NCI-H2171 (cell line): ENCODE measurements around the gene EIF3L.
A peak's percentile ranks its signal among the peaks of the same experiment; 100 is the strongest.

Experiments
- DNase-seq: peaks from one replicate; lab custom pipeline; 2025; lab: John Stamatoyannopoulos, UW

The EIF3L gene

DNA sequence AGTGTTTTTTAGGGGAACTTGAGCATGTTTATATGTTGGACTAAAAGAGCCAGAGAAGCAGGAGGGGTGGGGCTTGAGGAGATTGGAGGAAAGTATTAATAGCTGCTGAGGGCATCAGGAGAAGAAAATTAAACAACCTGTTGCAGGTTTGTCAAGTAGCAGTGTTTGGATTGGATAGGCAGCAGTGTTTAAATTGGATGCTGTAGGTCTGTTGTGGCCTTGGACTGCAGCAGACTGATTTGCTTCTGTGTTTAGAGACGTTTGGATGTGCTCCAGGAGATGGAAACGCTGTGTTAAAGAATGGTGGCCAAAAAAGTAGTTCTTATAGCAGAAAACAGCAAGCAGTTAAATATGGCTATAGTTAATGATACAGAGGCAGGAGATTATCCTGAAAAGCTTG is 5.7 kb downstream of the EIF3L start:
- no peak for DNase-seq

DNA sequence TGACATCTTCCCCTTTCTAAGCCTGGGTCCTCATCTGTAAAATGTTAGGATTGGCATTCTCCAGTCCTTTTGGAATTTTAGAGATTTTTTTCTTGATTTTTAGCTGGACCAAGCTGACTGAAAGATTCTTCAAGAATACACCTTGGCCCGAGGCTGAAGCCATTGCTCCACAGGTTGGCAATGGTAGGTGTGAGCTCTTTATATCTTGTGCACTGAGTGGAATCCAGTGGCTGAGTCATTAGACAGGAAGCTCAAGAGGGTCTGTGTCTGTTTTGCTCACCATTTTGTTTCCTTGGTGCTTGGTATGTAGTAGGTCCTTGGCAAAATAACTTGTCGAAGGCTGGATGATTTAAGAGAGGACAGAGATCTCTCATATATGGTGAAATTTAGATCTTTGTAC is 6.2 kb downstream of the EIF3L start:
- no peak for DNase-seq

DNA sequence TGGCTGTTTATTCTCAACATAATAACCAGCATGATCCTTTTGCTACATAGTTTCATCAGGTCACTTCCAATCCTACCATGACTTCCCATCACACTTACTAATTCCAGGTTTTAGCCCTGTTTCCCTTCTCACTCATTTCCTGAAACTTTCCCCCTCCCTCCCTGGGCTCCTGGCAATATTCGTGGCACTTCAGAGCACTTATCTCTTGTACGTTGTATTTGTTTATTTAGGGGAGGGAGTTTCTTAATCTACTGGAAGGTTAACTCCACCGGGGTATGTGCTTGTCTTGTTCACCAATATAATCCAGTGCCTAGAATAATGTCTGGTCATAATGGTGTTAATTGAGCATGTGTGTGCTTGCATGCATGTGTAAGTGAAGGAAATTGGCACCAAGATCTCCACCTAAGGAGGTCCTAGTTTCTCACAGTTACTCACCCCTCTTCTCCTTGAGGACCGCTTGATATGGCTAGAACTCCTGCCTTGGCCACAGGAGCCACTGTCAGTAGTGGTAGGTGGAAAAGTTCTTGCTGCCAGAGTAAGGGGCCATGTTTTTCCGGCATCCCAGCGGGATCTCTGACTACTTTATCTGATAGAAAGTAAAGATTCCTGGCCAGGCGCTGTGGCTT is 11.7 kb downstream of the EIF3L start:
- no peak for DNase-seq

DNA sequence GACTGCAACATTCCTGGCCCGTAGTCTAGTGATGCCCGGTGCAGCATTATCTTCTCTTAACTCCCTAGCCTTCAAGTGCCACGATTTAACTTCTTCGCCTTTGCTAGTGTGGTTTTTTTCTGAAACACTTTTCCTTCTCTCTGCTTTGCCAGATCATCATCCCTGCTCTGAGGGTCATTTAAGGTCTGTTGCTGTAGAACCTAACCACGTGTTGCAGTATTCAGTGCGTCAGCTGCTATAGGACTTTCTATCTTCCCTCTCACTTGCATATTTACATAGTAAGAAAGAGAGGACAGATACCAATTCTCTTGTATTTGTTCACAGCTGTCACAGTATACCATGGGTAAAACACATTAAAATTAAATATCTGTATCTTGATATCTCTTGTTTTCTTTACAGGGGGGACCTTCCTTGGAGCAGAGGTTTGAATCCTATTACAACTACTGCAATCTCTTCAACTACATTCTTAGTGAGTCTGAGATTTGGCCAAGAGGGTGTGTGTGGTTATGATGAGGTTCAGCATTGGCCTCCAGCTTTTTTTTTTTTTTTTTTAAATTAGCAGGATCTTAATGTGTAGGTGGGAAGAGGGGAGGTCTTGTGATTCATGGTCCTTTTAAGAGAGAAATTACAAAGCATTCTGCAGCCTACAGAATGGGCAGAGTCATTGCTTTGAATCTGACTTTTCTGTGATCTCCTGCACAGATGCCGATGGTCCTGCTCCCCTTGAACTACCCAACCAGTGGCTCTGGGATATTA is 13.5 kb downstream of the EIF3L start:
- DNase-seq: no peak

DNA sequence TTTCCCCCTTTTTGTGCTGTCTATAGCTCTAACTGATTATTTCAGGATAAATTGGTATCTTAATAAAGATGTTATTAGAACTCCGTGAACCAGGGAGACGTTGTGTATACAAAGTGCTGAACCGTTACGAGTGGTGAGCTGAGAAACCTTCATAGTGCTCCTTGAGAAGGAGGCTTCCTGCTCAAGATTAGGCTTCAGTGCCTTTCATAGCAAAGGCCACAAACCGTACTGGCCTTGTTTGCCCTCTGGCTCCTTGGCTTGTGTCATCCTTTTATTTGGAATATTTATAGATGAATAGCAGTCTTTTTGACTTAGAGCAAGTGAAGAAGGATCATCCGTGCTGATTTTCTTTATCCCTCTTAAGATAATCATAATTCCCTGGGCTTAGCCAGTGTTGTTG is 16.3 kb downstream of the EIF3L start:
- no peak for DNase-seq

DNA sequence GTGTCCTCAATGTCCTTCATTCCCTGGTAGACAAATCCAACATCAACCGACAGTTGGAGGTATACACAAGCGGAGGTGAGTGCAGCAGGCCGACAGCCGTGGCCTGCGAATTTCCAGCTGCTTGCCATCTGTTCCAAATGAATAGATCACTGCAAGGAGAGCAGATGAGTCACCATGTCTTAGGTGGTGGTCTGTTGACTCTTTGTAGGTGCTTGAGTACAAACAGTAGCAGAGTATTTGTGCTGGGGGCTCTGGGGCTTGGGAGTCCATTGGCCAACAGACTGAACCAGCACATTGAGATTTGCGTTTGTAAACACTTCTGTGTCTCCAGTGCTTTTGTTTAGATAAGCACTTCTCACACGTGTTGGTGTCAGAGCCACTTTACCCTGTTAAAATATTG is 21.1 kb downstream of the EIF3L start:
- DNase-seq: peak; percentile 64

DNA sequence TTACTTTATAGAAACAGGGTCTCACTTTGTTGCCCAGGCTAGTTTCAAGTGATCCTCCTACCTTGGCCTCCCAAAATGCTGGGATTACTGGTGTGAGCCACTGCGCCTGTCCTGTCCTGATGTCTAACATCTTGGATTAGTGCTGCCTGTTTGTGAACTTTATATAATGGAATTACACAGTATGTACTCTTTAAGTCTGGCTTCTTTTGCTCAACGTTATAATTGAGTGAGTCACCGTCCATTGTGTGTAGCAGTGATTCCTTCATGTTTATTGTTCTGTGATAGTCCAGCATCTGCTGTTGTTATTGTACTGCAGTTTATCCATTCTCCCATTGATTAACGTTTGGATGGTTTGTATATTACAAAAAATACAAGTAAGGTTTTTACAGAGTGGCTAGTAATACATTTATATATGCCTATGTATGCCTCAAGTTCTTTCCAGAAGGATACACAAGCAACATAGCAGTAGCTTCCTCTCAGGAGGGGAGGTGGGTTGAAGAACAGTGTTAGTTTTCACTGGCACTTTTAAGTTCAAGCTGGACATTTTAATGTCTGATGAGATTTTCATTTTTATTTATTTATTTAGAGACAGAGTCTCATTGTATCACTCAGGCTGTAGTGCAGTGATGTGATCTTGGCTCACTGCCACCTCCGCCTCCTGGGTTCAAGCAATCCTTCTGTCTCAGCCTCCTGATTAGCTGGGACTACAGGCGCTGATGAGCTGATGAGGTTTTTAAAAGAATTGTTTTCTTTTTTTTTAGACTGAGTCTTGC is 31.6 kb downstream of the EIF3L start:
- DNase-seq: no peak

DNA sequence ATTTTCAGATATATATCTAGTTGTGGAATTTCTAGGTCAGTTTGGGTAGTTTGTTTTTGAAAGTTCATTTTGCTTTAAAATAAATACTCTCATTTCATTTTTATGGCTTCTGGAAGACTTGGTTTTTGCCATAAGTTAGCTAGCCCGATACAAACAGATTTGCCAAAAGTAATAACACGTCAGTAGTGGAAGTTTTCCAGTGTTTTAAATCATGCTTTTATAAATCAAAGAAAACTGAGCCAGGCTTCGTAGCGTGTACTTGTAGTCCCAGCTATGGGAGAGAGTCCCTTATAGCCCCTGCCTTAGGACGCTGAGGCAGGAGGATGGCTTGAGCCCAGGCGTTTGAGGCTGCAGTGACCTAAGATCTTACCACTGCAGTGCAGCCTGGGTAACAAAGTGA is 35.2 kb downstream of the EIF3L start:
- DNase-seq: no peak

DNA sequence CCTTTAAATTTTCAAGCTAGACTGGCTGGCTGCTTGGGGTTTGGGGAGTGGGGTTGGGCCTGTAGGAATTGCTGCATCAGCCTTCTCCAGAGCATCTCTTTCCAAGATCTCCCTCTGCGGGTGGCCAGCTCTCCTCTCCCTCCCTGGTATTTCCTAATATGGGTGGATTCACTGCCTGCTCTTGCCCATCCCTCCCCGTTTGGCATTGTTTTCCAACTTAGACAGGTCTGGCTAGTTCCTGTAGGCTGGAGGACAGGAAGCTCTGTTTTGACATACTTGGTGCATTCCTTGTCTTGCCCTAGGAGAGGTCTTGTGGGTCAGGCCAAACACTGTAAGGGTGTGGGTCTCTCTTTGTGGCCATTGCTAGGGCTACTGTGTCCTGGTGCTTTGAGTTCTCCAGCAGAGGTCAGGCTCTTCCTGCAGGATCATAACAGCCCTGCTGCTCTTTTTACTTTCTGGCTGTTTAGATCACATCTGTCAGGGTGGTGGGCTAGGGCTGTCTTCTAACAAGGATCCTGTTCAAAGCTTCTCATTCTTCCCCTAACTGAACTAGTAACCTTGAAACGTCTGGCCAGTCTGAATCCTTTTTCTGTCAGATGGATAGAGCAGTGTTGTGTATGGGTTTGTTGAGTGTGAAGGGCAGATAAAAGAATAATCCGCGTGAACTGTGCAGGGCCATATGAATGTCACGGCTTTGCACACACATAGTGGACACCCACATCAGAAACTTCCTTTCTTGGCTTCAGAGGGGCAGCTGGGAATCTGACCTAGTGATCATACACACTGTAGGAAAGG is 38.6 kb downstream of the EIF3L start:
- DNase-seq: no peak

DNA sequence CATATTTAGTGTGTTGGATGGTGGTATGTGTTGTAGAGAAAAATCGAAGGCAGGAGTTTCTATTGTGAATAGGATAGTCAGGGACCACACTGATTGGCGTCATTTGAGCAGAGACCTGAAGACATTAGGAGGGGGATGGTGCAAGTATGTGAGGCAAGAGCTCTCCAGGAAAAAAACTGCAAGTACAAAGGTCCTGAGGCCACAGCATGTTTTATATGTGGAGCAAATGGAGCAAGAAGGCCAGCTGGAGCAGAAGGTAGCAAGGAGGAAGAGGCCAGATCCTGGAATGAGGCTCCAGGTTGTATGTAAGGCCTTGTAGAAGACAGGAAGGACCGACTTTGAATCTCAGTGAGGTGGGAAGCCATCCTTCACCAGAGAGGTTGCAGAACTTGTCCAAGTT is 42.7 kb downstream of the EIF3L start:
- DNase-seq: no peak

DNA sequence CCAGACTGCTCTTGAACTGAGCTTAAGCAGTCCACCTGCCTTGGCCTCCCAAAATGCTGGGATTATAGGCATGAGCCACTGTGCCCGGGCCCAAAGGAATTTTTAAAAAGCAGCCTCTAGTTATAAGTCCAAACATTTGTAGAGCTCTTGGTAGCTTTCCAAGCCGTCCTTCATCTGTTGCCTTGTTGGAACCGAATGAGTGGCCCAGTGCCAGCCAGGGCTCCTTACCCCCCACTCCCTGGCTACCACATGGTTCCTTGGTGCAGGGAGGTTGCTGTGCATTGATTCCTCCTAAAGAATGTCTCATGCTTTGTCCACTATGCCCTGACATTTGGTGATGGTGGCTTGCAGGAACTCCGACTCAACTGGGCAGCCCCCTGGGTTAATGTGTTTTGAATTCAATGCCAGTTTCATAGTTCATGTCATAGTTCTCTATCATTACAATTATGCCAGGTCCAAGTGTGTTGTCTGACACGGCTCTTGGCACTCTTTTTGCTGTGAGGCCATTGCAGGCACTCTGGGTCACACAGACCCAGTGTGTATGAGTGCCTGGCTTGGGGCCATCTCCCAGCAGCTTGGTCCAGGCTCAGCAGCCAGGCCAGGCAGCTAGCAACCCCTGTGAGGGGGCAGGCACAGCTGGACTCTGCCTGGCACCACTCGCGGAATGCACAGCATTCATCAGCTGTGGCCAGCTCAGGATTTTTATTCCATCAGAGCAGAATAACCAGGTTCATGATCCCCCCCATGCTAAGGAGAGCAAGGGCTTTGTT is 43.5 kb downstream of the EIF3L start:
- no peak for DNase-seq

DNA sequence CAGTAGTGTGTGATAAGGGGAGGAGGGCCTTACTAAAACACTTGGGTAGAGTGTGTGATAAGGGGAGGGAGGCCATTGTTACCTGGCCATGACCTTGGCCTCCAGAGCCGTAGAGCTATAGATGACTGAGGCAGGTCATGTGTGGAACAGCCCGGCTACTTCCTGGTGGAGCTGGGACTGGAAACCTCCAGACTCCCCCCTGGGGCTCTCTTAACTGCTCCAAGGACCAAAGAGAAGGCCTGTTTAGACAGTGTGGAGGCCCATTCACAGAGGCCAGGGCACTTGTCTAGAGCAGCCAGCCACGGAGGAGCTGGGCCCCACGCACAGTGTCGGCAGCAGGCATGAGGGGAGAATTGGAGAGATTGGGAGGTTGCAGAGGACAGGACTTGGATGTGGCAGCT is 44.4 kb downstream of the EIF3L start:
- DNase-seq: no peak

DNA sequence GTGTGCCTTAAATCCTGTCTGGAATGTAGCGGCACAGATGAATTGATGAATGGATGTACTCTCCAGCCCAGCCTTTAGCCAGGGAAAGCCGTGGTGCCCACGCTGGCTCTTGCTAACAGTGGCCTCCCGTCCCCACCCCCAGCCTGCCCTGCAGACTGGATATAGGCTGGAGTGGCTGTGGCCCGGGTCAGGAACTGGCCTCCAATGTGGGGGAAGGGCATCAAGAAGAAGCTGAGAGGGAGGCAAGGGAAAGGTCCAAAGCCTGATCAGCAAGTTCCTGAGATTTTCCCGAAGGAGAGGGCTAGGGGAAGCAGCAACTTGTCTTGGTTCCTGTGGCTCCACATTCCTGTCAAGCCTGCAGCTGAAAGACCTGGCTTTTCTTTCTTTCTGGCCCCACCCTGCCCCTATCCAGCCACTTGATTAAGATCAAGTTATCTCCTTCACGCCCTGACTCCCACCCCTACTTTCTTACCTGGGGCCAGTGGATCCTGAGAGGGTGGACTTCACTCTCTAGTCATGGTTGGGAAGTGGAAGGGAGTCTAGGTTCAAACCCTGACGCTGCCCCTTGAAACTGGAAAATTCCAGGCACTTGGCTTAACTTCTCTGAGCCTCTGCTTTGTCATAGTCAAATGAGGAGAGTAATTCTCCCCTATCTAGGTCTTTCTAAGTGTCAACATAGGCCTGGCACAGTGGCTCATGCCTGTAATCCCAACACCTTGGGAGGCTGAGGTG is 45.9 kb downstream of the EIF3L start:
- no peak for DNase-seq

DNA sequence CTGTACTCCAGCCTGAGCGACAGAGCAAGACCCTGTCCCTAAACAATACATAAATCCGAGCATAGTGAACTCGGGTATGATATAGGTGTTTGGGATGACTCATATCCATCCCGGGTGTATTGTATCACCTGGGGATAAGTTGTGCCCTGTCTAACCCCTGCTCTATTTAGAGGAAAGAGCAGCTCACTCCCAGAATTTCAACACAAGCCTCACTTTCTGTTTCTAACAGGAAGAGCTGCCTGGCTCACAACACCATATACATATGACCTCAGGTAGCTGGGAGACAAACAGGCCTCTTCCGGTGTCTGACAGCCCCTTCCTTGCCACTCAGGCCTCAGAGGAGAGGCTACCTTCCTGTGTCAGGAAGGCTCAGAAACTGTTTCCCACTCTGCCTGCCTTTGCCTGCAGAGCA is 47.0 kb downstream of the EIF3L start:
- no peak for DNase-seq

DNA sequence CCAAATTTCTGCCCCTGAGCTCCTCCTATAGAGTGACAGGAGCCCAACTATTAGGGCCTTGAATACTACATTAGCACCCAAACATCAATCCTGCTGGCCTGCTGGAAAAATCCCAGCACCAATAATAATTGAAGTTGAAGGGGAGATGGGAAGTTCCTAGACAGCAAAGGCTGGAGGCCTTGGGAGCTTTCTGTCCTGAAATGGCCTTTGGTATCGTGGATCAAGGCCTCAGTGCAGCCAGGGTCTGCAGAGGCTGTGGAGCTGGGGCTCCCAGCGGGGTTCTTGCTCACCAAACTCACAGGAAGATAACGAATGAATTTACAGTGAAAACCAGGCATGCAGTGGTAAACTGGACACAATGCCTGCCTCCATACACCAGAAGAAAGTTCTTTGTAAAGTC is 47.7 kb downstream of the EIF3L start:
- no peak for DNase-seq

DNA sequence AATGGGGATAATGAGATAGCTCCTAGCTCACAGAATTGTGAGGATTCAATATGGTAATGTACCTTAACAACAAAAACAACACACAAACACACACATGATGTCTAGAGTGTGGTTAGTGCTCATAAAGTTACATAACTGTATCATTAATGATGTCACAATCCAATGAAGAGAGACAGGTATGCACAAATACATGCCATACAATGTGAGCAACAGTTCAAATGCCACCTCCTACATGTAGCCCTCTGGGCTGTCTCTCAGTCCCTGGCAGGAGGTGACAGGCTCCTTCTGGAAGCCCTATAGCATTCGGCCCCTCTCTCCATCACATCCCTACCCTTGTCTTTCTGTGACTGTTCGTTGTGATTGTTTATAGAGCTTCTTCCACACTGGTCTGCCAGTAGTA is 48.6 kb downstream of the EIF3L start:
- no peak for DNase-seq

DNA sequence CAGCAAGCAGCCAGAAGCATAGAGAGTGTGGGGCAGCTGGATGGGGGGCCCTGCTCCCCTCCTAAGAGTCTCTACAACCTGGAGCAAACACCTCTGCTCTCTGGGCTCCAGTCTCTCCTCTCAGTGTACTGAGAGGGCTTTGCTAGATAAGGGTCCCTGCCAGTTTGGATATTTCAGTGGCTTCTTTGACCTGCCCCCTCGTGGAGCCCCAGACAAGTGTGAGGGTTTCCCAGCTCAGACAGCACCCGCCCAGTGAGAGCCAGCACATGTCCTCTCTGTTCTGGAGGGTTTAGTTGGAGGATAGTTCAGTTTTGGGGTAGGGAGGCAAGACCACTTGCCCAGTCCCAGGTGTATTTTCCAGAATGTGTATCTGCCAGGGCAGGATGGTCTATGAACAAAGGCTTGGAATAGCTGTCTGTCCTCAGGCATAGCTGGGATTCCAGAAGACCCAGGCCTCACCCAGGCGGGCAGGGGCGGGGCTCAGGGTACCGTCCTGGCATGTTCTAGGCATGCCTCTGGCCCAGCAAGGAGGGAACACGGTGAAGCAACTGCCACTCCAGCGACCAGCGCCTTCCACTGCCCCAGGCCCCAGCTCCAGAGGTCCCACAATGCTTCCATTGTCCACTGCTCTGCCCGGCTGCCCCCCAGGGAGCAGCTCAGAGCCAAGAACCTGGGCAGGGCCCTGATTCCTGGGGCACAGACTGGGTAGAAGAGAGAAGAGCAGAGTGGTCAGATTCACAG is 49.4 kb downstream of the EIF3L start:
- DNase-seq: no peak

DNA sequence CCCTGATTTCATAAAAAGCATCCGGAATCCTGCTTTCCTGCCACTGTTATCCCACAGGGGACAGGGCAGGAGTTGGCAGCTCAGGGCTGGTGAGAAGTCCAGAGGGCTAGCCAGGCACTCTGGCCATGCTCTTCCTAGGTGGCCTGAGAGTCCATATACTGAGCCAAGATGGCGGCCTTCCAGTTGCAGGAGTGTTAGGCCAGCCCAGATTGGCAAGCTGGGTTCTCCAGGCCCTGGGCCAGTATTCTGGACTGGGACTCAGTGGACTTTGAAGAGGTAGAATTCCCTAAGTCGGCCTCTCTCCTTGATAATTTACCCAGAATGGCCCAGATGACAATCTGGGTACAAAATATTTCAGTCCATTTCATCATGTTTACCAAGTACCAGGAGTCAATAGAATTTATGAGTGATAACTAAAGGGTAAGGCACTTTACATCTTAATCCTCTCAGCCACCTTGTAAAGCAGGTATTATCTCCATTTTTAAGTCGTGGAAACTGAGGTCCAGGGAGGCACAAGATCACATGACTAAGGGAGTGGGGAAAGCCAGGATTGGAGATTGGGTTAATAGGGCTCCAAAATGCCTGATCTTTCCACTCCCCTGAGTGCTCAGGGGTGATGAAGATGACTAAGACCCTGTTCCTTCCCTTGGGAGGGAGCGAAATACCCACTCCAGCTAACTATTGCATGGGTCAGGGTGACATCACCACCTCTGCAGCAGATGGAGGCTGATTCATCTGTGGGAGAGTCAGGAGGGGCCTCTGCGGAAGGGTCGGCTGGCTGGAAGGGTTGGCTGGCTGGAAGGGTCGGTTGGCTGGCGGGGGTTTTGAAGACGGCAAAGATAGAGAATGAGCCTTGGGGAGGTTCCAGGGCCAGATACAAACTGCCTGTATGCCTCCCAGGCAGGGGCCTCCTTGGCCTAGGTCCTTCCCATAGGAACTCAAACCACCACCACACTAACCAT is 55.6 kb downstream of the EIF3L start:
- DNase-seq: peak; percentile 33
